ENCODE data around the gene CYP2E1. TPM values are rescaled to one million over a fixed set of nuclear protein-coding genes. Genes with fewer than 3 reads are reported as not detected.
"Not testable (repeated sequence)": the region's sequence is repeated elsewhere in the genome, so short reads cannot be mapped to it uniquely, and the experiment has no call there.

Gene CYP2E1
- total and polyA plus RNA-seq, 2 donors, result 1.1 to 3.6 TPM

GRCh38 chr10:133511907-133512528, 15.1 kb upstream of the CYP2E1 start:
- no peaks in the 10 kb centered on the region for H3K4me1 ChIP-seq (ENCODE audit: insufficient read depth)
- WGBS, result 47% methylated on average over 4 of the region's 4 CpGs
- no peak overlapping the region for H3K27ac ChIP-seq (ENCODE audit: low read depth)
- H3K36me3 ChIP-seq (ENCODE audit: insufficient read depth), result no peaks in the 10 kb centered on the region
- no peak for DNase-seq (ENCODE audit: extremely low spot score)
- H3K4me3 ChIP-seq (ENCODE audit: low read depth, low read length), result no peak overlapping the region

- 67% methylated on average over 4 of the region's 4 CpGs for WGBS
- no peak for DNase-seq (ENCODE audit: extremely low spot score)
- Histone ChIP-seq H3K4me1 (ENCODE audit: insufficient read depth) (no peaks in the 10 kb centered on the region), H3K36me3 (ENCODE audit: insufficient read depth) (no peaks in the 10 kb centered on the region), H3K4me3 (ENCODE audit: low read depth, low read length) (no peak overlapping the region), H3K27ac (ENCODE audit: low read depth) (no peak overlapping the region)
Measured at GRCh38 chr10:133515471-133515870, 11.7 kb upstream of the CYP2E1 start.

GRCh38 chr10:133516057-133516456, 11.1 kb upstream of the CYP2E1 start:
- H3K36me3 ChIP-seq (ENCODE audit: insufficient read depth), result no peaks in the 10 kb centered on the region
- no peaks in the 10 kb centered on the region for H3K4me1 ChIP-seq (ENCODE audit: insufficient read depth)
- no peak overlapping the region for H3K4me3 ChIP-seq (ENCODE audit: low read depth, low read length)
- WGBS, result 44% methylated on average over 4 of the region's 4 CpGs
- no peak overlapping the region for H3K27ac ChIP-seq (ENCODE audit: low read depth)
- DNase-seq (ENCODE audit: extremely low spot score), result no peak

- DNase-seq (ENCODE audit: extremely low spot score); H3K36me3 ChIP-seq (ENCODE audit: insufficient read depth); H3K4me3 ChIP-seq (ENCODE audit: low read depth, low read length); H3K4me1 ChIP-seq (ENCODE audit: insufficient read depth); H3K27ac ChIP-seq (ENCODE audit: low read depth): not testable (repeated sequence)
- WGBS, result 75% methylated on average over 5 of the region's 5 CpGs
Measured at GRCh38 chr10:133518517-133518916, 8.6 kb upstream of the CYP2E1 start.

- WGBS, result 5% methylated on average over 33 of the region's 33 CpGs
- H3K27ac ChIP-seq (ENCODE audit: low read depth), result no peak overlapping the region
- DNase-seq (ENCODE audit: extremely low spot score), result no peak
Measured at GRCh38 chr10:133520193-133520738, 6.9 kb upstream of the CYP2E1 start.

GRCh38 chr10:133523631-133524203, 3.4 kb upstream of the CYP2E1 start:
- Histone ChIP-seq H3K4me3 (ENCODE audit: low read depth, low read length) (no peak overlapping the region), H3K36me3 (ENCODE audit: insufficient read depth) (no peaks in the 10 kb centered on the region), H3K4me1 (ENCODE audit: insufficient read depth) (no peaks in the 10 kb centered on the region), H3K27ac (ENCODE audit: low read depth) (no peak overlapping the region)
- no peak for DNase-seq (ENCODE audit: extremely low spot score)
- WGBS, result 89% methylated on average over 9 of the region's 9 CpGs

More at GRCh38 chr10:133520193-133520738, 6.9 kb upstream of the CYP2E1 start:
- H3K36me3 ChIP-seq (ENCODE audit: insufficient read depth), result no peaks in the 10 kb centered on the region
- H3K4me1 ChIP-seq (ENCODE audit: insufficient read depth), result no peaks in the 10 kb centered on the region
- peak overlapping the region; percentile 27 for H3K4me3 ChIP-seq (ENCODE audit: low read depth, low read length)

GRCh38 chr10:133525444-133525843, 1.7 kb upstream of the CYP2E1 start:
- WGBS, result 85% methylated on average over 7 of the region's 7 CpGs
- Histone ChIP-seq H3K36me3 (ENCODE audit: insufficient read depth) (no peaks in the 10 kb centered on the region), H3K4me1 (ENCODE audit: insufficient read depth) (no peaks in the 10 kb centered on the region), H3K4me3 (ENCODE audit: low read depth, low read length) (no peak overlapping the region), H3K27ac (ENCODE audit: low read depth) (no peak overlapping the region)
- no peak for DNase-seq (ENCODE audit: extremely low spot score)

- H3K4me1 ChIP-seq (ENCODE audit: insufficient read depth), result no peaks in the 10 kb centered on the region
- H3K27ac ChIP-seq (ENCODE audit: low read depth), result no peak overlapping the region
- peak overlapping the region; percentile 12 for H3K4me3 ChIP-seq (ENCODE audit: low read depth, low read length)
- H3K36me3 ChIP-seq (ENCODE audit: insufficient read depth), result no peaks in the 10 kb centered on the region
- 8% methylated on average over 51 of the region's 51 CpGs for WGBS
- DNase-seq (ENCODE audit: extremely low spot score), result no peak
Measured at GRCh38 chr10:133527771-133528271, 658 bp downstream of the CYP2E1 start.

- Histone ChIP-seq H3K4me1 (ENCODE audit: insufficient read depth) (no peaks in the 10 kb centered on the region), H3K36me3 (ENCODE audit: insufficient read depth) (no peaks in the 10 kb centered on the region), H3K27ac (ENCODE audit: low read depth) (no peak overlapping the region), H3K4me3 (ENCODE audit: low read depth, low read length) (peak overlapping the region; percentile 12)
- no peak for DNase-seq (ENCODE audit: extremely low spot score)
- 6% methylated on average over 50 of the region's 50 CpGs for WGBS
Measured at GRCh38 chr10:133528296-133528844, 1.2 kb downstream of the CYP2E1 start.

GRCh38 chr10:133528845-133529575, 1.8 kb downstream of the CYP2E1 start:
- no peak for DNase-seq (ENCODE audit: extremely low spot score)
- 8% methylated on average over 37 of the region's 37 CpGs for WGBS
- Histone ChIP-seq H3K4me1 (ENCODE audit: insufficient read depth) (no peaks in the 10 kb centered on the region), H3K4me3 (ENCODE audit: low read depth, low read length) (peak overlapping the region; percentile 12), H3K36me3 (ENCODE audit: insufficient read depth) (no peaks in the 10 kb centered on the region), H3K27ac (ENCODE audit: low read depth) (no peak overlapping the region)

GRCh38 chr10:133529576-133529946, 2.4 kb downstream of the CYP2E1 start:
- Histone ChIP-seq H3K4me3 (ENCODE audit: low read depth, low read length) (no peak overlapping the region), H3K4me1 (ENCODE audit: insufficient read depth) (no peaks in the 10 kb centered on the region), H3K27ac (ENCODE audit: low read depth) (no peak overlapping the region), H3K36me3 (ENCODE audit: insufficient read depth) (no peaks in the 10 kb centered on the region)
- WGBS, result 17% methylated on average over 26 of the region's 26 CpGs
- no peak for DNase-seq (ENCODE audit: extremely low spot score)

- Histone ChIP-seq H3K4me3 (ENCODE audit: low read depth, low read length) (no peak overlapping the region), H3K4me1 (ENCODE audit: insufficient read depth) (no peaks in the 10 kb centered on the region), H3K36me3 (ENCODE audit: insufficient read depth) (no peaks in the 10 kb centered on the region), H3K27ac (ENCODE audit: low read depth) (no peak overlapping the region)
- WGBS, result 54% methylated on average over 9 of the region's 9 CpGs
- no peak for DNase-seq (ENCODE audit: extremely low spot score)
Measured at GRCh38 chr10:133530506-133530905, 3.3 kb downstream of the CYP2E1 start.

GRCh38 chr10:133532871-133533270, 5.7 kb downstream of the CYP2E1 start:
- 77% methylated on average over 7 of the region's 7 CpGs for WGBS
- Histone ChIP-seq H3K4me3 (ENCODE audit: low read depth, low read length) (no peak overlapping the region), H3K36me3 (ENCODE audit: insufficient read depth) (no peaks in the 10 kb centered on the region), H3K27ac (ENCODE audit: low read depth) (no peak overlapping the region), H3K4me1 (ENCODE audit: insufficient read depth) (no peaks in the 10 kb centered on the region)
- no peak for DNase-seq (ENCODE audit: extremely low spot score)

All from urinary bladder (tissue), 4 donors.